Neural crest cell (in vitro differentiated cells): ENCODE data around the gene HDAC4. TPM values are rescaled to one million over a fixed set of nuclear protein-coding genes. Genes with fewer than 3 reads are reported as not detected.

Experiments
- DNase-seq: peaks from one replicate; pipeline ENCODE4 v3.0.0; 2021; ENCODE audit warnings: low read depth, mixed read lengths, low spot score
- H3K27ac Mint-ChIP-seq: one replicate; pipeline ENCODE4 v1.8.0; 2021; ENCODE audit warnings: mild to moderate bottlenecking, mixed read lengths; ENCODE audit not compliant: unreplicated experiment
- H3K27me3 Mint-ChIP-seq: 2 replicates; pipeline ENCODE4 v1.8.0; 2021; ENCODE audit warnings: low read depth, mild to moderate bottlenecking, mixed read lengths
- H3K36me3 Mint-ChIP-seq: 2 replicates; pipeline ENCODE4 v1.8.0; 2021; ENCODE audit warnings: low read depth, mild to moderate bottlenecking, mixed read lengths
- H3K4me1 Mint-ChIP-seq: 2 replicates; pipeline ENCODE4 v1.8.0; 2021; ENCODE audit warnings: mixed read lengths
- H3K4me3 Mint-ChIP-seq: one replicate; pipeline ENCODE4 v1.8.0; 2021; ENCODE audit warnings: mild to moderate bottlenecking, mixed read lengths
- H3K9me3 Mint-ChIP-seq: 2 replicates; pipeline ENCODE4 v1.8.0; 2021; ENCODE audit warnings: mixed read lengths
- CTCF ChIP-seq: fragments of 200-600 bp; sonication (generic); conservative IDR thresholded peaks from 2 replicates; pipeline ENCODE4 v1.5.0; 2021; ENCODE audit warnings: antibody characterized with exemption, mild to moderate bottlenecking
- total RNA-seq: library from RNA; stranded (reverse); gene quantifications from 2 replicates; pipeline ENCODE4 v1.2.1, GENCODE V29; 2021

Gene HDAC4
- total RNA-seq, 1 donor from 2014 or later = 52.1 TPM

GRCh38 chr2:239411549-239412319 is 10.9 kb upstream of the HDAC4 start:
- no peaks in the 10 kb centered on the region for H3K27me3 Mint-ChIP-seq
- DNase-seq = no peak
- H3K9me3 Mint-ChIP-seq = peaks cover 11% of the 10 kb centered on the region
- peaks cover 8% of the 10 kb centered on the region for H3K4me1 Mint-ChIP-seq
- H3K36me3 Mint-ChIP-seq = no peaks in the 10 kb centered on the region
- H3K4me3 Mint-ChIP-seq = no peak overlapping the region
- no peak overlapping the region for H3K27ac Mint-ChIP-seq
- no peak for TF ChIP-seq CTCF

- no peak overlapping the region for H3K27ac Mint-ChIP-seq
- H3K4me3 Mint-ChIP-seq = no peak overlapping the region
- H3K9me3 Mint-ChIP-seq = peaks cover 11% of the 10 kb centered on the region
- H3K36me3 Mint-ChIP-seq = no peaks in the 10 kb centered on the region
- H3K4me1 Mint-ChIP-seq = peaks cover 8% of the 10 kb centered on the region
- H3K27me3 Mint-ChIP-seq = no peaks in the 10 kb centered on the region
- no peak for TF ChIP-seq CTCF
- no peak for DNase-seq
Observed at GRCh38 chr2:239411117-239411516, 10.3 kb upstream of the HDAC4 start.

GRCh38 chr2:239409976-239410375 is 9.2 kb upstream of the HDAC4 start:
- no peak for DNase-seq
- Mint-ChIP-seq H3K27ac (no peak overlapping the region), H3K27me3 (no peaks in the 10 kb centered on the region), H3K36me3 (no peaks in the 10 kb centered on the region), H3K9me3 (peaks cover 8% of the 10 kb centered on the region), H3K4me1 (peaks cover 8% of the 10 kb centered on the region), H3K4me3 (no peak overlapping the region)
- no peak for TF ChIP-seq CTCF

GRCh38 chr2:239407112-239407511 is 6.3 kb upstream of the HDAC4 start:
- Mint-ChIP-seq H3K27me3 (peaks cover 3% of the 10 kb centered on the region), H3K9me3 (peaks cover 11% of the 10 kb centered on the region), H3K36me3 (no peaks in the 10 kb centered on the region), H3K27ac (no peak overlapping the region), H3K4me1 (peaks cover 24% of the 10 kb centered on the region), H3K4me3 (no peak overlapping the region)
- DNase-seq = no peak
- no peak for TF ChIP-seq CTCF

- peaks cover 11% of the 10 kb centered on the region for H3K9me3 Mint-ChIP-seq
- H3K36me3 Mint-ChIP-seq = no peaks in the 10 kb centered on the region
- no peak overlapping the region for H3K27ac Mint-ChIP-seq
- H3K4me1 Mint-ChIP-seq = peaks cover 27% of the 10 kb centered on the region
- H3K27me3 Mint-ChIP-seq = peaks cover 3% of the 10 kb centered on the region
- H3K4me3 Mint-ChIP-seq = no peak overlapping the region
- DNase-seq = no peak
- no peak for TF ChIP-seq CTCF
Observed at GRCh38 chr2:239406316-239406995, 5.6 kb upstream of the HDAC4 start.
